Hepatic stellate cell (primary cell): Measurements from ENCODE around the gene PPM1N.

ENCODE experiments used
- DNase-seq: peaks from one replicate; pipeline ENCODE4 v3.0.0; 2011; ENCODE audit warnings: low spot score

Gene PPM1N

DNA sequence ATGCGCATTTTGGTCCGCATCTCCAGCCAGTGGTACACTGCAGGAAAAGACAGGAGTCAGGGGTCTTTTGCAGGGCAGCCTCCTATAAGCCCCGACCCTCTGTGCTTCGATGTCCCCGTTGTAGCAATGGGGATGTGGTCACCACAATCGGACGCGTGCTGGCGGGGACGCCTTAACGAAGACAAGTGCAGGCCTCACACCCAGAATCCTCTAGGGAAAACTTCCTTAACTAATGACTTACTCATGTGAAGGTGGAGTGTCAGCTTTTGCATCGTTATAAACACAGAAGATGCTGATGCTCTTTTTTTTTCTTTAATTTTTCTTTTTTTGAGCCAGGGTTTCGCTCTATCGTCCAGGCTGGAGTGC, 31.2 kb downstream of the PPM1N start:
- no peak for DNase-seq

DNA sequence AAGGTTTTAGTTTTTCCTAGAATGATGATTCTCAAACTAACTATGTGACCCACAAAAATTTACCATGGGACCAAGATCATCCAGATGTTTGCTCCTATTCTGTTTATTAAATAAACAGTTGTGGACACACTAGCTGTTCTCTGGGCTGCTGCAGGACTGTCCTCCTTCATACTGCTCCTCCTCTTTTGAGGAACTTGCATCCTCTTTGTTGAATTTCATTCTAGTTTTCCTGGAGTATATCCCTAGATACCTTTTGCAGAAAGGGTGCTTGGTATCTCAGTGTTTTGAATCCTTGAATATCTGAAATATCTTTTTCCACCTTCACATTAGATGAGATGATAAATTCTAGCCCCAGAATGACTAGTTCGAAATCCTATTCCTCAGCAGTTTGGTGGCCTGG, 33.1 kb downstream of the PPM1N start:
- DNase-seq = no peak

DNA sequence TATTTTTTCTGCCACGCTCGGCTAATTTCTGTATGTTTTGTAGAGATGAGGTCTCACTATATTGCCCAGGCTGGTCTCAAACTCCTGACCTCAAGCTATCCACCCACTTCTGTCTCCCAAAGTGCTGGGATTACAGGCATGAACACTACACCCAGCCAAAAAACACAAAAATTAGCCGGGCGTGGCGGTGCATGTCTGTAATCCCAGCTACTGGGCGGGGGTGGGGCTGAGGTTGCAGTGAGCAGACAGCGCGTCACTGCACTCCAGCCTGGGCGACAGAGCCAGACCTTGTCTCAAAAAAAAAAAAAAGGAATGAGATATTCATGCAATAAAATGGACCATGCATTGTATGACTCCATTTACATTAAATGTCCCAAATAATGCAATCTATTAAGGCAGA, 41.2 kb downstream of the PPM1N start:
- DNase-seq = no peak

DNA sequence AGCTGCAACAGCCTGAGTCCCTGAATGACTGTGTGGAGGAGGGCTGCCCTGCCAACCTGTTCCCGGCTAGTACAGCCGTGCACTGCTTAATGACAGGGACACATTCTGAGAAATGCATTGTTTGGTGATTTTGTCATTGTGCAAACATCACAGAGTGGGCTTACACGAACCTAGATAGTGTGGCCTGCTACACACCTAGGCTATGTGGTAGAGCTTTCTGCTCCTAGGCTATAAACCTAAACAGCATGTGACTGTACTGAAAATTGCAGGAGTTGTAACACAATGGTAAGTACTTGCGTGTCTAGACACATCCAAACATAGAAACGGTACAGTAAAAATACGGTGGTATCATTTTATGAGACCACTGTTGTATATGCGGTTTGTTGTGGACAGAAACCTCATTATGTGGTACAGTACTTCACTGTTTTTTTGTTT, 44.0 kb downstream of the PPM1N start:
- DNase-seq = no peak

DNA sequence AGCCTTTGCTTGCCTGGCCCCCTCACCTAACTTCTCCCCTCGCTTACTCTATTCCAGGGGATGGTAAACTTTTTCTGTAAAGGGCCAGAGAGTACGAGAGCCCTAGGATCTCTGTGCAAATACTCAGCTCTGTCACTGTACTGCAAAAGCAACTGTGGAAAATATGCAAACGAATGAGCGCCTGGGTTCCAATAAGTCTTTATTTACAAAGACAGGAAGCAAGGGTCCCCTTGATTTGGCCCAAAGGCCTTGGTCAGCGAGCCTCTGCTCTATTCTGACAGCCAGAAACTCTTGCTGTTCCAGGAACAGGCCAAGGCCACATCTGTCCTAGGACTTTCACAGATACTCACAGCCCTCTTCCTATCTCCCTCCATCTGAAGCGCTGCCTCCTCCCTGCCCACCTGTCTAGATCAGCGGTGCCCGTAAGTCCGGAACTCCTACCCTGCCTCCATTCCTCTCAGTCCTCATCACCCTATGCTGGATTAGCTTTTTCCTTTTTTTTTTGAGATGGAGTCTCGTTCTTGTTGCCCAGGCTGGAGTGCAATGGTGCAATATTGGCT, 49.0 kb downstream of the PPM1N start:
- DNase-seq = no peak

DNA sequence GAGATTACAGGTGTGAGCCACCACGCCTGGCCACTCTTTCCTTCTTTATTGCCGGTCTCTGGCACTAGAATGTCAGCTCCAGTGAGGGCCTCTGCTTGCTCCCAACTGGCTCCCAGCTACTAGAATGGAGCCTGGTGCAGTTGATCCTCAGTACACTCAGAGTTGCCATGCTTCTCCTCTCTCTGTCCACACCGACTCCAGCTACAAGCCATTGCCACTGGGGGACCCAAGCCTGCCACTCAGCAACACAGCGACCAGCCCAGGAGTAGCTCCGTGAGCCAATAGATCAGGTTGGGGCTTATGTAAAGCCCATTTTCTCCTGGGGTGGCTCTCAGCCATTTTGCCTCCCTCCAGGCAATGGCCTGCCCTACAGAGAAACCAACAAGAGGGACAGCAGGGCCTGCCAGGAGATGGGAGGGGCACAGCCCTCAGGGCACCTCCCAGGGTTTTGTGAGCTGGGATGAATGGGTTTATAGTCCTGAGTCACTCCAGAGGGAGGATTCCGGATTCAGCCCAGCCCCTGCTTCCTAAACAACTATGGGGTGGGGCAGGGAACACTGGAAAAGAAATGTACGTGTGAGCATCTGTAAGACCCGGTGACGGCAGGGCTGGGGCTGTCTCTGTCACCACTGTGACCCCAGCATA, 49.8 kb downstream of the PPM1N start:
- no peak for DNase-seq
